Subcutaneous abdominal adipose tissue (tissue), 5 donors: ENCODE data around the gene FBXL4.

Experiments used
- H3K27ac ChIP-seq: one replicate; pipeline ENCODE4 v1.7.0; 2013; ENCODE audit warnings: low read depth, mild to moderate bottlenecking, inconsistent platforms, low read length, moderate library complexity
- H3K27me3 ChIP-seq, 5 donors: one replicate each; pipeline ENCODE4 v1.7.0; 2013; ENCODE audit warnings: low read length in 5 of 5, inconsistent platforms in 1 of 5; ENCODE audit not compliant: control insufficient read depth in 5 of 5, insufficient read depth in 4 of 5
- H3K36me3 ChIP-seq, 5 donors: one replicate each; pipeline ENCODE4 v1.7.0; 2013; ENCODE audit warnings: low read length in 5 of 5; ENCODE audit not compliant: control insufficient read depth in 5 of 5, insufficient read depth in 5 of 5
- H3K4me1 ChIP-seq, 5 donors: one replicate each; pipeline ENCODE4 v1.7.0; 2013; ENCODE audit warnings: low read length in 5 of 5, mild to moderate bottlenecking in 3 of 5, moderate library complexity in 1 of 5; ENCODE audit not compliant: control insufficient read depth in 5 of 5, insufficient read depth in 5 of 5
- H3K4me3 ChIP-seq, 5 donors: one replicate each; pipeline ENCODE4 v1.7.0; 2013; ENCODE audit warnings: low read length in 5 of 5, low read depth in 1 of 5
- H3K9ac ChIP-seq, 5 donors: one replicate each; pipeline ENCODE4 v1.7.0; 2013; ENCODE audit warnings: low read length in 5 of 5, mild to moderate bottlenecking in 4 of 5, moderate library complexity in 3 of 5
- H3K9me3 ChIP-seq, 5 donors: one replicate each; pipeline ENCODE4 v1.7.0; 2013; ENCODE audit warnings: low read length in 5 of 5; ENCODE audit not compliant: control insufficient read depth in 5 of 5
- donor health status: healthy.
- donor health status: healthy.
- donor health status: healthy.
- donor health status: healthy.
- donor health status: healthy.

Gene FBXL4

GRCh38 chr6:98871821-98872220, 75.9 kb downstream of the FBXL4 start:
- Histone ChIP-seq H3K4me3 (no peak overlapping the region), H3K36me3 (peaks cover under 1 to 20% (median 4%) of the 10 kb centered on the region in 5 donors), H3K27me3 (no peaks in the 10 kb centered on the region), H3K9me3 (no peaks in the 10 kb centered on the region), H3K4me1 (peaks cover 0 to 2% (median 0%) of the 10 kb centered on the region in 5 donors), H3K9ac (no peak overlapping the region), H3K27ac (no peak overlapping the region)

GRCh38 chr6:98871057-98871456, 76.7 kb downstream of the FBXL4 start:
- H3K36me3 ChIP-seq = peaks cover 0 to 23% (median 4%) of the 10 kb centered on the region in 5 donors
- no peaks in the 10 kb centered on the region for H3K9me3 ChIP-seq
- H3K4me3 ChIP-seq = no peak overlapping the region
- H3K9ac ChIP-seq = no peak overlapping the region
- no peak overlapping the region for H3K27ac ChIP-seq
- H3K27me3 ChIP-seq = no peaks in the 10 kb centered on the region
- no peaks in the 10 kb centered on the region for H3K4me1 ChIP-seq

GRCh38 chr6:98864497-98864896, 83.2 kb downstream of the FBXL4 start:
- H3K27me3 ChIP-seq = no peaks in the 10 kb centered on the region
- no peak overlapping the region for H3K27ac ChIP-seq
- H3K9ac ChIP-seq = no peak overlapping the region
- no peak overlapping the region for H3K4me3 ChIP-seq
- H3K4me1 ChIP-seq = no peaks in the 10 kb centered on the region
- H3K36me3 ChIP-seq = peaks cover 0 to 11% (median 0%) of the 10 kb centered on the region in 5 donors
- H3K9me3 ChIP-seq = no peaks in the 10 kb centered on the region

- H3K4me3 ChIP-seq = peak overlapping the region in 2 of 5 donors; percentile 55 to 58
- H3K27me3 ChIP-seq = peaks cover 37 to 48% (median 41%) of the 10 kb centered on the region in 5 donors
- no peaks in the 10 kb centered on the region for H3K9me3 ChIP-seq
These were observed 99.1 kb downstream of the FBXL4 start for GRCh38 chr6:98848539-98849242.

GRCh38 chr6:98847779-98848538, 99.8 kb downstream of the FBXL4 start:
- H3K27ac ChIP-seq = no peak overlapping the region
- peak overlapping the region in 4 of 5 donors; percentile 27 to 58 (median 43) for H3K4me3 ChIP-seq
- peaks cover 44 to 55% (median 47%) of the 10 kb centered on the region in 5 donors for H3K27me3 ChIP-seq
- H3K9ac ChIP-seq = peak overlapping the region in 1 of 5 donors; percentile 59
- H3K9me3 ChIP-seq = no peaks in the 10 kb centered on the region
- H3K4me1 ChIP-seq = peaks cover 0 to 43% (median 37%) of the 10 kb centered on the region in 5 donors
- no peaks in the 10 kb centered on the region for H3K36me3 ChIP-seq

More at GRCh38 chr6:98848539-98849242, 99.1 kb downstream of the FBXL4 start:
- Histone ChIP-seq H3K36me3 (no peaks in the 10 kb centered on the region), H3K27ac (no peak overlapping the region), H3K4me1 (peaks cover 0 to 37% (median 33%) of the 10 kb centered on the region in 5 donors), H3K9ac (peak overlapping the region in 1 of 5 donors; percentile 59)

- no peak overlapping the region for H3K27ac ChIP-seq
- H3K9ac ChIP-seq = peak overlapping the region in 1 of 5 donors; percentile 59
- H3K4me1 ChIP-seq = peaks cover 0 to 43% (median 37%) of the 10 kb centered on the region in 5 donors
- peak overlapping the region in 3 of 5 donors; percentile 27 to 58 (median 55) for H3K4me3 ChIP-seq
- peaks cover 50 to 60% (median 53%) of the 10 kb centered on the region in 5 donors for H3K27me3 ChIP-seq
- no peaks in the 10 kb centered on the region for H3K36me3 ChIP-seq
- H3K9me3 ChIP-seq = no peaks in the 10 kb centered on the region
These were observed 100.3 kb downstream of the FBXL4 start for GRCh38 chr6:98847416-98847778.

GRCh38 chr6:98846021-98846380, 101.7 kb downstream of the FBXL4 start:
- no peak overlapping the region for H3K4me3 ChIP-seq
- peaks cover 60 to 74% (median 65%) of the 10 kb centered on the region in 5 donors for H3K27me3 ChIP-seq
- no peak overlapping the region for H3K9ac ChIP-seq
- no peaks in the 10 kb centered on the region for H3K9me3 ChIP-seq
- no peak overlapping the region for H3K27ac ChIP-seq
- H3K36me3 ChIP-seq = no peaks in the 10 kb centered on the region
- peaks cover 0 to 43% (median 37%) of the 10 kb centered on the region in 5 donors for H3K4me1 ChIP-seq

GRCh38 chr6:98845211-98846020, 102.3 kb downstream of the FBXL4 start:
- H3K36me3 ChIP-seq = no peaks in the 10 kb centered on the region
- H3K27ac ChIP-seq = no peak overlapping the region
- no peaks in the 10 kb centered on the region for H3K9me3 ChIP-seq
- peaks cover 0 to 43% (median 37%) of the 10 kb centered on the region in 5 donors for H3K4me1 ChIP-seq
- H3K4me3 ChIP-seq = peak overlapping the region in 2 of 5 donors; percentile 7 to 48
- H3K27me3 ChIP-seq = peaks cover 66 to 79% (median 70%) of the 10 kb centered on the region in 5 donors
- H3K9ac ChIP-seq = no peak overlapping the region

GRCh38 chr6:98844244-98845210, 103.2 kb downstream of the FBXL4 start:
- Histone ChIP-seq H3K4me3 (peak overlapping the region in 3 of 5 donors; percentile 22 to 48 (median 24)), H3K4me1 (peaks cover 0 to 43% (median 37%) of the 10 kb centered on the region in 5 donors), H3K36me3 (no peaks in the 10 kb centered on the region), H3K9me3 (no peaks in the 10 kb centered on the region), H3K27ac (no peak overlapping the region), H3K9ac (no peak overlapping the region), H3K27me3 (peaks cover 75 to 88% (median 77%) of the 10 kb centered on the region in 5 donors)
